ENCODE measurements around the gene RIMBP2. TPM values are rescaled to one million over a fixed set of nuclear protein-coding genes. Genes with fewer than 3 reads are reported as not detected.

The RIMBP2 gene
- total and polyA plus RNA-seq, 3 experiments from 2014 or later, result not detected

GRCh38 chr12:130641533-130642184 is 74.4 kb downstream of the RIMBP2 start:
- Mint-ChIP-seq H3K9me3 (no peaks in the 10 kb centered on the region), H3K27me3 (peaks cover 0 to 3% of the 10 kb centered on the region in 2 donors), H3K4me3 (no peak overlapping the region), H3K27ac (no peak overlapping the region), H3K4me1 (no peaks in the 10 kb centered on the region), H3K36me3 (no peaks in the 10 kb centered on the region)
- DNase-seq, result no peak
- no peak overlapping the region for H3K4me3 ChIP-seq (ENCODE audit: low read length)
- no peaks in the 10 kb centered on the region for H3K9me3 ChIP-seq (ENCODE audit: low read length)
- no peak overlapping the region for H3K27ac ChIP-seq (ENCODE audit: low read depth, low read length)
- ChIA-PET POLR2A (no interaction called here), CTCF (no interaction called here)
- H3K4me1 ChIP-seq (ENCODE audit: insufficient read depth, low read length), result no peaks in the 10 kb centered on the region
- H3K36me3 ChIP-seq (ENCODE audit: insufficient read depth, low read length), result no peaks in the 10 kb centered on the region
- no peaks in the 10 kb centered on the region for H3K27me3 ChIP-seq (ENCODE audit: insufficient read depth, low read length, poor library complexity, severe bottlenecking)

- H3K27ac ChIP-seq (ENCODE audit: low read depth, low read length), result no peak overlapping the region
- no peaks in the 10 kb centered on the region for H3K36me3 ChIP-seq (ENCODE audit: insufficient read depth, low read length)
- DNase-seq, result no peak
- no peak overlapping the region for H3K4me3 Mint-ChIP-seq
- no peaks in the 10 kb centered on the region for H3K4me1 Mint-ChIP-seq
- no peak overlapping the region for H3K4me3 ChIP-seq (ENCODE audit: low read length)
- no peaks in the 10 kb centered on the region for H3K9me3 Mint-ChIP-seq
- no peaks in the 10 kb centered on the region for H3K4me1 ChIP-seq (ENCODE audit: insufficient read depth, low read length)
- no peaks in the 10 kb centered on the region for H3K9me3 ChIP-seq (ENCODE audit: low read length)
- CTCF ChIA-PET, result interaction anchor here (0.9 kb wide), 1 partner anchor 10 kb away, joined by 3 read pairs; no protein-coding TSS in a partner anchor
- no peaks in the 10 kb centered on the region for H3K36me3 Mint-ChIP-seq
- H3K27me3 ChIP-seq (ENCODE audit: insufficient read depth, low read length, poor library complexity, severe bottlenecking), result no peaks in the 10 kb centered on the region
- peaks cover under 1 to 3% of the 10 kb centered on the region in 2 donors for H3K27me3 Mint-ChIP-seq
- H3K27ac Mint-ChIP-seq, result no peak overlapping the region
- POLR2A ChIA-PET, result no interaction called here
Measured at GRCh38 chr12:130640901-130641300, 75.2 kb downstream of the RIMBP2 start.

GRCh38 chr12:130640496-130640895 is 75.6 kb downstream of the RIMBP2 start:
- no peak for DNase-seq
- Histone ChIP-seq H3K27me3 (ENCODE audit: insufficient read depth, low read length, poor library complexity, severe bottlenecking) (no peaks in the 10 kb centered on the region), H3K4me1 (ENCODE audit: insufficient read depth, low read length) (no peaks in the 10 kb centered on the region), H3K9me3 (ENCODE audit: low read length) (no peaks in the 10 kb centered on the region), H3K27ac (ENCODE audit: low read depth, low read length) (no peak overlapping the region), H3K4me3 (ENCODE audit: low read length) (no peak overlapping the region), H3K36me3 (ENCODE audit: insufficient read depth, low read length) (no peaks in the 10 kb centered on the region)
- no peaks in the 10 kb centered on the region for H3K9me3 Mint-ChIP-seq
- H3K4me1 Mint-ChIP-seq, result no peaks in the 10 kb centered on the region
- POLR2A ChIA-PET, result no interaction called here
- no peaks in the 10 kb centered on the region for H3K36me3 Mint-ChIP-seq
- peaks cover 3 to 4% of the 10 kb centered on the region in 2 donors for H3K27me3 Mint-ChIP-seq
- H3K27ac Mint-ChIP-seq, result no peak overlapping the region
- CTCF ChIA-PET, result interaction anchor here (0.9 kb wide), 1 partner anchor 10 kb away, joined by 3 read pairs; no protein-coding TSS in a partner anchor
- no peak overlapping the region for H3K4me3 Mint-ChIP-seq

- H3K9me3 ChIP-seq (ENCODE audit: low read length), result no peaks in the 10 kb centered on the region
- DNase-seq, result no peak
- no peak overlapping the region for H3K4me3 ChIP-seq (ENCODE audit: low read length)
- H3K4me1 ChIP-seq (ENCODE audit: insufficient read depth, low read length), result no peaks in the 10 kb centered on the region
- Mint-ChIP-seq H3K27ac (no peak overlapping the region), H3K4me3 (no peak overlapping the region), H3K27me3 (peaks cover 5 to 9% of the 10 kb centered on the region in 2 donors), H3K36me3 (no peaks in the 10 kb centered on the region), H3K4me1 (no peaks in the 10 kb centered on the region), H3K9me3 (no peaks in the 10 kb centered on the region)
- H3K27ac ChIP-seq (ENCODE audit: low read depth, low read length), result no peak overlapping the region
- ChIA-PET POLR2A (no interaction called here), CTCF (interaction anchor here (0.9 kb wide), 1 partner anchor 11 kb away, joined by 3 read pairs; no protein-coding TSS in a partner anchor)
- no peaks in the 10 kb centered on the region for H3K36me3 ChIP-seq (ENCODE audit: insufficient read depth, low read length)
- no peaks in the 10 kb centered on the region for H3K27me3 ChIP-seq (ENCODE audit: insufficient read depth, low read length, poor library complexity, severe bottlenecking)
Measured at GRCh38 chr12:130639476-130640424, 76.3 kb downstream of the RIMBP2 start.

- CTCF ChIA-PET, result no interaction called here
- H3K27me3 Mint-ChIP-seq, result peaks cover 6 to 11% of the 10 kb centered on the region in 2 donors
- H3K27ac ChIP-seq (ENCODE audit: low read depth, low read length), result no peak overlapping the region
- H3K4me1 ChIP-seq (ENCODE audit: insufficient read depth, low read length), result no peaks in the 10 kb centered on the region
- H3K4me3 Mint-ChIP-seq, result no peak overlapping the region
- H3K27me3 ChIP-seq (ENCODE audit: insufficient read depth, low read length, poor library complexity, severe bottlenecking), result no peaks in the 10 kb centered on the region
- no peaks in the 10 kb centered on the region for H3K36me3 Mint-ChIP-seq
- POLR2A ChIA-PET, result no interaction called here
- H3K27ac Mint-ChIP-seq, result no peak overlapping the region
- no peak for DNase-seq
- H3K36me3 ChIP-seq (ENCODE audit: insufficient read depth, low read length), result no peaks in the 10 kb centered on the region
- H3K4me3 ChIP-seq (ENCODE audit: low read length), result no peak overlapping the region
- no peaks in the 10 kb centered on the region for H3K4me1 Mint-ChIP-seq
- no peaks in the 10 kb centered on the region for H3K9me3 ChIP-seq (ENCODE audit: low read length)
- H3K9me3 Mint-ChIP-seq, result no peaks in the 10 kb centered on the region
Measured at GRCh38 chr12:130636370-130636769, 79.7 kb downstream of the RIMBP2 start.

- POLR2A ChIA-PET, result no interaction called here
Measured at GRCh38 chr12:130634866-130635265, 81.2 kb downstream of the RIMBP2 start.

GRCh38 chr12:130633771-130634170 is 82.3 kb downstream of the RIMBP2 start:
- Mint-ChIP-seq H3K4me3 (peak overlapping the region in 1 of 7 donors; percentile 29), H3K27ac (no peak overlapping the region), H3K36me3 (no peaks in the 10 kb centered on the region), H3K27me3 (peaks cover 9 to 11% of the 10 kb centered on the region in 2 donors), H3K4me1 (no peaks in the 10 kb centered on the region), H3K9me3 (peaks cover 0 to 3% (median 0%) of the 10 kb centered on the region in 5 donors)
- ChIA-PET CTCF (no interaction called here), POLR2A (no interaction called here)
- Histone ChIP-seq H3K36me3 (ENCODE audit: insufficient read depth, low read length) (no peaks in the 10 kb centered on the region), H3K4me1 (ENCODE audit: insufficient read depth, low read length) (no peaks in the 10 kb centered on the region), H3K27me3 (ENCODE audit: insufficient read depth, low read length, poor library complexity, severe bottlenecking) (no peaks in the 10 kb centered on the region), H3K27ac (ENCODE audit: low read depth, low read length) (no peak overlapping the region), H3K4me3 (ENCODE audit: low read length) (no peak overlapping the region), H3K9me3 (ENCODE audit: low read length) (no peaks in the 10 kb centered on the region)
- DNase-seq, result no peak

More at GRCh38 chr12:130634866-130635265, 81.2 kb downstream of the RIMBP2 start:
- Histone ChIP-seq H3K27me3 (ENCODE audit: insufficient read depth, low read length, poor library complexity, severe bottlenecking) (no peaks in the 10 kb centered on the region), H3K27ac (ENCODE audit: low read depth, low read length) (no peak overlapping the region), H3K9me3 (ENCODE audit: low read length) (no peaks in the 10 kb centered on the region), H3K4me1 (ENCODE audit: insufficient read depth, low read length) (no peaks in the 10 kb centered on the region), H3K4me3 (ENCODE audit: low read length) (no peak overlapping the region), H3K36me3 (ENCODE audit: insufficient read depth, low read length) (no peaks in the 10 kb centered on the region)
- Mint-ChIP-seq H3K4me3 (no peak overlapping the region), H3K4me1 (no peaks in the 10 kb centered on the region), H3K27me3 (peaks cover 6 to 11% of the 10 kb centered on the region in 2 donors), H3K36me3 (no peaks in the 10 kb centered on the region), H3K27ac (no peak overlapping the region), H3K9me3 (peaks cover 0 to 3% (median 0%) of the 10 kb centered on the region in 5 donors)
- no peak for DNase-seq
- CTCF ChIA-PET, result no interaction called here

- Histone ChIP-seq H3K4me1 (ENCODE audit: insufficient read depth, low read length) (no peaks in the 10 kb centered on the region), H3K27ac (ENCODE audit: low read depth, low read length) (no peak overlapping the region), H3K9me3 (ENCODE audit: low read length) (no peaks in the 10 kb centered on the region), H3K4me3 (ENCODE audit: low read length) (no peak overlapping the region), H3K27me3 (ENCODE audit: insufficient read depth, low read length, poor library complexity, severe bottlenecking) (no peaks in the 10 kb centered on the region), H3K36me3 (ENCODE audit: insufficient read depth, low read length) (no peaks in the 10 kb centered on the region)
- Mint-ChIP-seq H3K9me3 (peaks cover 0 to 3% (median 0%) of the 10 kb centered on the region in 5 donors), H3K27ac (no peak overlapping the region), H3K4me3 (no peak overlapping the region), H3K27me3 (peaks cover 9 to 11% of the 10 kb centered on the region in 2 donors), H3K4me1 (no peaks in the 10 kb centered on the region), H3K36me3 (no peaks in the 10 kb centered on the region)
- CTCF ChIA-PET, result no interaction called here
- no peak for DNase-seq
- POLR2A ChIA-PET, result no interaction called here
Measured at GRCh38 chr12:130632642-130633041, 83.5 kb downstream of the RIMBP2 start.

Measured in CD8-positive, alpha-beta memory T cell (primary cell).